HG03378 (cell line): ENCODE results near the gene GSTO1.
"Not testable (repeated sequence)": the region's sequence is repeated elsewhere in the genome, so short reads cannot be mapped to it uniquely, and the experiment has no call there.

Experiments
- ATAC-seq: cut with Tn5 transposase; IDR thresholded peaks from one replicate; pipeline ENCODE4 v1.9.1; 2021; ENCODE audit warnings: mild to moderate bottlenecking, moderate library complexity; ENCODE audit not compliant: unreplicated experiment

The GSTO1 gene

DNA sequence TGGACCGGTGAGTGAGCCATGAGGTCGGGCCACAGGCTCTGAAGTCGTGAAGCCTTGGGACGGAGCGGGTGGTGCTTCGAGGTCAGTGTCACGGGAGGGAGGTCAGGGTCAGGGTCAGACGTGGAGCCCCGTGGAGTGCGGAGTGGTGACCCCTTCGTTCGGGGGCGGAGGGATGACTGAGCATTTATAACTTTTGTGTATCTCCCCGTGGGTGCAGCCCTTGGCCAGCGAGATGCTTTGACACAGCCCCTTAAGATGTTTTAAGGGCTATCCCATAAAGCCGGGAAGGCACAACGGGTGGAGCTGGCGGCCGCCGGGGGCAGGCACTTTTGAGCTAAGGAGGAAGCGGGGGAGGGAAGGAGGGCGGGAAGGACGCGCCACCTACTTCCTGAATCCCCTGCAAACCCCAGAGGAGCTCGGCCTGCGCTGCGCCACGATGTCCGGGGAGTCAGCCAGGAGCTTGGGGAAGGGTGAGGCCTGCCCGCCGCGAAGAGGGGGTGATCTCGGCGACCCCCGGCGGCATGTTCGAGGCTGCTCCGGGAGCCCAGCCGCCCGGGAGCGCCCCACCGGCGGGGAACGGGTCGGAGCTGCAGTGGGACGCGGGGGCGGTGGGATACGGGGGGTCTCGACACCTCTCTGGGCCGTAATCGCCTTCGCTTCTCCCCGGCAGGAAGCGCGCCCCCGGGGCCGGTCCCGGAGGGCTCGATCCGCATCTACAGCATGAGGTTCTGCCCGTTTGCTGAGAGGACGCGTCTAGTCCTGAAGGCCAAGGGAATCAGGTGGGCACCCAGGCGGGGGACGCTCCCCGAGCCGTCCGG, at the start of gene GSTO1:
Gene GSTO1 (plus strand): TSS at position 400 of the 818 bp plus-strand sequence. CDS start 37 bp downstream, at position 437.
- peak; percentile 42 for ATAC-seq

DNA sequence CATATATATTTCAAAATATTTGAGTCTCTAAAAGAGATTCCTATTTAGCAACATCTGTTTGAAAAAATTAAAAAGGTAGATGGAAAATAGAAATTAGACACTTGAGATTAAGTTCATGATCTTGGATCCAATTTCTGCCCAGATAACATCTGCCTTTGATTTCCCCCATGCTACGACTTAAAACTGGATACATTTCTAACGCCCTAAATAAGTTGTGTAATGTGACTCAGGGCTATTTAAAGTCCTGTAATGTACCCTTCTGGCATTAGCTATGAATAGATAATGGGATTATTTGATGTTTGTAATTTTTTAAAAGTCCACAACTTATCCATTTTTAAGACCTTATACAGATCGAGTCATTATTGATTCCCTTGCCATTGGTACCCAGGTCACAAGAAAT, 46.0 kb upstream of the GSTO1 start:
- ATAC-seq = no peak

DNA sequence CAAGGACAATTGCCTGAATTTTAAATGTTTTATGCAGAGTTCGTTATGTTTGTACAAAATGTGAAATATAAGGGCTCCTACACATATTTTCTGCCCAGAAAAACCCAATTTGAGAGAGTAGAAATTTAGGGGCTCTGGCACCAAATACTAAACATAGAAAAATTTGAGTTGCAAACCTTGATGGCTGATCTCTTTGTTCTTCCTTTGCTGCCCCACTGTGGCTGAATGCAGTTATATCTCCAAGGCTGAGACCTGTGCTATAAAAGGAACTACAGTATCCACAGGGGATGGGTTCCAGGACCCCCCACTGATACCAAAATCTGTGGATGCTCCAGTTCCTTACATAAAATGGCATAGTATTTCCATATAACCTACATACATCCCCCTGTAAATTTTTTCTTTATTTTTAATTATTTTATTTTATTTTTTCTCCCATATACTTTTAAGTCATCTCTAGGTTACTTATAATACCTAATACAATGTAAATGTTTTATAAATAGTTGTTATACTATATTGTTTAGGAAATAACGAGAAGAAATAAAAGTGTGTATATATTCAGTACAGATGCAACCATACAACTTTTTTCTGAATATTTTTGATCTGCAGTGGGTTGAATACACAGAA, 45.0 kb upstream of the GSTO1 start:
- ATAC-seq = no peak

DNA sequence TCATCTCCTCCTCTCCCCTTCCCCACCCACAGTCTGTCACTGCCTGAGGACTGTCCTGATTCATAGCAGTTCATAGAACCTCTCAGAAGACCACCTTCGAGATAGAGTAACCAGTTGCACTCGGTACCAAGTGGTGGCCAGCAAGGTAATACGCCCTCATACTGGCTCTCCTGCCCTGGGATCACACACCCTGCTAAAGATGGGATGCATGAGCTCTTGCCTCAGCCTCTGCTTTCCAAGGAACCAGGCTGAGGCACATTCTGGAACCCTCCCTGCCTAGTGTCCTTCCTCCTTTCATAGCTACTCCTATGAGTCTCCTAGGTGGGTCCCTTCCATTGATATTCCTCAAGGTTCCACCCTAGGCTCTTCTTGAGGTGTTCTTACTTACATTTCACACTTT, 38.1 kb upstream of the GSTO1 start:
- ATAC-seq = no peak

DNA sequence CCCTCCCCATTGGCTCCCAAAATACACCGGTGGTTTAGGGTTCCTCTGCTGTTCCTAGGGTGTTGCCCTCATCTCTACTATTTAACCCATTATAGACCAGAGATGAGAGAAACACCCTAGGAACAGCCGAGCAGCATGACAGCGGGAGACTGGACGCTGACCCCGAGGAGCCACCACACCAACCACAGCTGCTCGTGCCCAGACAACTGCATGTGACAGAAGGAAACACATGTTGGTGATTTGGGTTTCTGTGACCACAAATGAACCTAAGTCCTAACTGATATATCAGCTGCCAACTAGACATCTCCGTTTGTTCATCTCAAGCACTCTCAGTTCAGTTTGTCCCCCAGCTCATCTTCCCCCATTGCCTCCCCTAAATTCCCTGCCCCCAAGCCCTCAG, 35.9 kb upstream of the GSTO1 start:
- no peak for ATAC-seq

DNA sequence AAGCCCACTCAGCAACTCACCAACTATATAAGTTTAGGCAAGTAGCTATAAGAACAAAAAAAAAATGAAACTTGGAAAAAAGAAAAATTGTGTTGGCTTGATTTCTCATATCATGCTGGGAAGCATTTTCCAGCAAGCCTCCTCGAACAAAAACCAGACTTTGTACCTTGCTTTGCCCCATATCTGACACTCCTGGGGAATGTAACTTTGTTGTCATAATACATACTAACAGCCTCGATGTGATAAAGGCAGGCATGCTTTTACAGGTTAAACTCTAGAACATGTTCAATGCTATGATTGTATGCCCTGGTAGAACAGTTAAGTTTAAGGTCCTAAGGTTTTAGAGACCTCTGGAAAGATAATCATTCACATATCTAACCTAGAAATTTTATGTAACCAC, 34.2 kb upstream of the GSTO1 start:
- no peak for ATAC-seq

DNA sequence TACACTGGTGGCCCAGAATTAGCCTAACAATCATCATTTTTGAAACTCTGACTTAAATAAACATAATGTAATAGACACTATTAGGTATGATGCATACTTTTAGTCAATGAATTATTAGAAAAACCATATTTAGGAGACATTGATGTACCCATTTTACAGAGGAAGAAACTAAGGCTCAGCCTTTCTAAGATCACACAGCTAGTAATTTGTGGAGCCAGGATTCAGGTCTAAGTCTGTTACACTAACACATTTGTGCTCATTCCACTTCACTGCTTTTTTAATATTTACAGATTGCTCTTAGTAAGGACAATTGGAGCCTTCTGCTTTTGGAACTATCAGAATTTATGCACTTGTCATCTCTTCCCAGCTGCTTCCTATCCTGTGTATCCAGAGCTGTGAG, 31.4 kb upstream of the GSTO1 start:
- no peak for ATAC-seq

DNA sequence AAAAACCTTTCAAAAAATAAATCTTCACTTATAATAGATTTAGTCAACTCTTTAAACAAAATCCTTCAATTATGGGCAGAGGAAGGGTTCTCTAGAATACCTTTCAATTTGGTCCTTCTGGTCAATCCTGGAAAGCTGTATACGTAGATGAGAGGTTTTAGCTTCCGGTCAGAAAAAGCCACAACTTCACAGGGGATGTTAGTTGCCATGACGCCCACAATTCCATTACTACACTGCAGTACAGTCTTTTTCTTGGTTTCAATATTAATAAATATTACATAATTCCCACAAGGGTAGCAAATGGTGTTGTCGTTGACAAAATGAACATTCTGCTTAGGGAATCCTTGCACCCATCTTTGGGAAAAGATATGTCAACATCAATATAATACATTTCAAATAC, 24.2 kb upstream of the GSTO1 start:
- no peak for ATAC-seq

DNA sequence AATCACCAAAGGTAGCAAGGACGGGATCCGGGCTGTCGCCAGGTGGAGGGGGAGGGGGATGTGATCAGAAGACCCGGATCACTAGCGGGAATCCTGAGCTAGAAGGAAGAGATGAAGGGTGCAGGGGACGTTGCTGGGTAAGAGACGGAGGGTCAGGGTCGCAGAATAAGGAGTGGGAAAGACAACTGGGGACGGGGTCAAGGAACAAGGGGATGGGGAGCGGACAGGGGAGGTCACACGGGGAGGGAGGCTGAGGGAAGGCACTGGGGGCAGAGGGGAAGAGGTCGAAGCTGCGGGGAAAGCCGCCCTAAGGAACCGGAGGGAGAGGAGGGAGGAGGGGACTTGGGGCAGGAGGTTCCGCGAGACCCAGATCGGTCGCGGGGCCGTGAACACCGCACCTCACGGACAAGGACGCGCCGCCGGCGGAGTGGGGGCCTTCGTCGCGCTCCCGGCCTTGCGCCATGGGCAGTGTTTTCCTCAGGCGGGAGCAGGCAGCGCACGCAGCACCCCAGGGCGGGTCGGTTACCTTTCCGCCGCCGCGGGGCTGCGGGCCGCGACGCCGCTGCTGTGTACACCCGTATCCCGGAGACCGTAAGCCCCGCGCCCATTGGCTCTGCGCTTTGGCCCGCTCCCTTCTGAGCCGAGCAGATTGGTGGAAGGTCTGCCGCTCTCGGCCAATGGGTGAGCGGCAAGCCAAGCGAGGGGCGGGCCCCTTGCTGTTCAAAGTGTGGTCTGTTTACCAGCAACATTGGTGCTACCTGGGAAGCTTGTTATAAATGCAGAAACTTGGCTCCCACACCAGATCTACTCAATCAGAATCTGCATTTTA, 22.7 kb upstream of the GSTO1 start, which contains the start of gene CFAP43:
Gene CFAP43 (minus strand): TSS at position 581 of the 829 bp plus-strand sequence. CDS start 118 bp downstream, at position 463.
- ATAC-seq = peak; percentile 100

DNA sequence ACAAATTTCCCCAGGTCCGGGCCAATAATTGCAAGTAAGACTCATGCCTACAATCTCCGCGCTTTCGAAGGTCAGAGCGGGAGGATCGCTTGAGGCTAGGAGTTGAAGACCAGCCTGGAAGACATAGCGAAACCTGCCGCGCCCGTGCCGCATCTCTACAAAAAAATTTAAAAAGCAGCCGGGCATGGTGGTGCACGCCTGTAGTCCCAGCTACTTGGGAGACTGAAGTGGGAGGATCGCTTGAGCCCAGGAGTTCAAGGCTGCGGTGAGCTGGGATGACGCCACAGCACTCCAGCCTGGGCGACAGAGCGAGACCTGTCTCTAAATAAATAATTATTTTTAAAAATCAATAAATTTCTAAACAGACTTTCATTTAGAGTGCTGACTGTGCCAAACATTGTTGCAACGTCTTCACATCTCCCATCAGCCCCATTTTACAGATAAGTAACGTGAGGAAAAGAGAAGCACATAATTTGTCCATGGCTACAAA, 22.0 kb upstream of the GSTO1 start:
- ATAC-seq = no peak

DNA sequence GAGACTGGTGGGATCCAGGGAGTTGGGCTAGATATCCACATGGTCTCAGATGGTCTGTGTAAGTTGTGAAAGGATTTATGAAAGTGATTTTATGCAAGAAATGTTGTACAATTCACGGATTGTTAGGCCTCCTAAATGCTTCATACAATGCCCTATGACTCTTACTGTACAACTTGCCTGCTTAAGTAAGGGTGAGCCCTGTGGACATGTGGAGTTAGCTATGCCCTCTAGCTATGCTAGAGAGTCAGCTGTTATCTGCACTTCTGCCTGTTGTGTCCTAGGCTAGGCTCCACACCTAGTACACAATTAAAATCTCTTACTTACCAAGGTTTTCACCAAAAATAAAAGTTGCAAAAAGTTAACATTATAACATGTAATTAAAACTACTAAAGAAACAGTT, 20.9 kb upstream of the GSTO1 start:
- ATAC-seq = no peak

DNA sequence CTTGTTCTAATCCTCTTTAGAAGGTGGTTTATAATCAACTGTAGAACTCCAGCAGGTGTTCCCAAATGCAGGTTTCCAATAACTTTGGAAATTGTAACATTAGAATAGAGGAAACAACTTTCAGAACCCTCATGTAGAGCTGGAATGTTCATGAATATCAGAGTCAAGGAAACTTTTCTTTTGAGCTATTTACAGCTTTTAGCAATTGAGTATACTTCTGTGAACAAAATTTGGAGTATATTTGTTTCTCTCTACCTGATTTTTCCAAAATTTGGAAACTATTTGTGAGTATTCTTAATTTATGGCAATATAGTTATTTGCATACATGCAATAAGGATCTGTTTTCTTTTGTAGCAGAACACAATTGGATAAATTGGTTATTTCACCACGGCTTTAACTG, 19.8 kb upstream of the GSTO1 start:
- ATAC-seq = no peak

DNA sequence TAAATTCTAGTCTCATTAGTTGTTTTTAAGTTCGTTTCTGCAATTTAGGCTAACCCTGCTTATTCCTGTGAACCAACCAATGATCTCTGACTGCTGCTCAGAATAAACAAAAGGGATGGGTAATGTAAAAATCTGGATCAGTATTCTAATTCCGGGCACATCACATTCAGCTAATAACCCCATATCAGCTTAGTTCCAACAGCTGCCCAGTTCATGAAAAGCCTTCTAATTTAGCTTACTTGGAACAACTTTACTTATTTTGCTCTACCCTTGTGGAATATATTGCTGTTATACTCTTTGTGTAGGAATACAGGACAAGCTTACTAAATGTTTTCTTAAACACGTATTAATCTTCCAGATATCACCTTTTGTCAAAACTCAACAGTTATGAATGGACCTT, 18.9 kb upstream of the GSTO1 start:
- no peak for ATAC-seq

DNA sequence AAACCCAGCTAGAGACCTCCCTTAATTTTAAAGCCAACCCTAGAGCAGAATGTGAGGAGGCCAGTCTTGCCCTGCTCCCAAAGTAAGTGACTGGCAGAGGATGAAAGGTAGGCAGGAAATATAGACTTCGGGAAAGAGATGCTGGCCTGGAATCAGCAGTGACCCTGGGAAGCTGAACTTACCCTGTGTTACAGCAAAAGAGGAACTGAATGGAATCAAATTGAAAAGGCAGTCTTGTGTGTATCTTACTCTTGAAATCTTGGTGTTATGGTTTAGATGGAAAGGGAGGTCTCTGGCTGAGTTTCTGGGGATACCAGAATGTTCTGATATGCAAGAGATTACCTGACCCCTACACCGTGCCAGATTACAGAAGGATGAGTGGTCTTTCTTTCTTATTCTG, 14.6 kb upstream of the GSTO1 start:
- ATAC-seq = no peak

DNA sequence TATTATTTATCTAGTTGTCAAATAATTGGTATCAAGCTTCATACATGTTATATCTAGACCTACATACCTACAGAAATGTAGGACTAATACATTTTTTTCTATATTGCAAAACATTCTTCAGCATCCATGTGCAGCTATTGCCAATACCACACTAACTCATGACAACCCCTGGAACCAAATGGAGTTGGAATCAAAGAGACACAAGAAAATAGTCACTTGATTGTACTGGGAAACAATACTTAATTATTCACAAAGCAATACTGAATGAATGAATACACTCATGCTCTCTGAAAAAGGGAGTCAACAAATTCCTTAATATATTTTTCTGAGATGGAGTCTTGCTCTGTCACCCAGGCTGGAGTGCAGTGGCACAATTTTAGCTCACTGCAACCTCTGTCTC, 12.1 kb upstream of the GSTO1 start:
- no peak for ATAC-seq

DNA sequence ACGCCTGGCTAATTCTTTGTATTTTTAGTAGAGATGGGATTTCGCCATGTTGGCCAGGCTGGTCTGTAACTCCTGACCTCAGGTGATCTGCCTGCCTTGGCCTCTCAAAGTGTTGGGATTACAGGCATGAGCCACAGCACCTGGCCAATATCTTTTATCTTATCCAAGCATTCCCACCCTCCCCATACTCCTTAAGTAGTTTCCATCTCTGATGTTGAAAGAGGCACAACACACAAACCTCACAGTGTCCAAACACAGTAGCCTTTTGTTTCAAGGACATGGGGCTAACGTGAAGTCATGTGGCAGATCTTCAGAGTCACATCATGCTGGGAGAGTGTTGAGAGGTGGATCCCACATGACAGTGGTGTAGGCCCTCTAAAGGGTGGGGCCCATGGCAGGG, 11.7 kb upstream of the GSTO1 start:
- ATAC-seq = not testable (repeated sequence)

DNA sequence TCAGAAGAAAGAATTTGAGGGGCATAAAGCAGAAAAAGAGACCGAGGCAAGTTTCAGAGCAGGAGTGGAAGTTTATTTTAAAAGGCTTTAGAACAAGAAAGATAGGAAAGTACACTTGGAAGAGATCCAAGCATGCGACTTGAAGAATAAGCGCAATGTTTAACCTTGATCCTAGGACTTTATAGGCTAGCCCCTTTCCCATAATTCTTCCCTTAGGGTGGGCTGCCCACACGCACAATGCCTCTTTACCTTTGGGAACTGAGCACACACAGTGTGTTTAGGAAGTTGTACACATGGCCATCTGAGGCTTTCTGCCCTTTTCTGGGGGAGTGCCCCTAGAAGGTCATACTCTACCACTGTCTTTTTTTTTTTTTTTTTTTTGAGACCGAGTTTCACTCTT, 11.2 kb upstream of the GSTO1 start:
- no peak for ATAC-seq

DNA sequence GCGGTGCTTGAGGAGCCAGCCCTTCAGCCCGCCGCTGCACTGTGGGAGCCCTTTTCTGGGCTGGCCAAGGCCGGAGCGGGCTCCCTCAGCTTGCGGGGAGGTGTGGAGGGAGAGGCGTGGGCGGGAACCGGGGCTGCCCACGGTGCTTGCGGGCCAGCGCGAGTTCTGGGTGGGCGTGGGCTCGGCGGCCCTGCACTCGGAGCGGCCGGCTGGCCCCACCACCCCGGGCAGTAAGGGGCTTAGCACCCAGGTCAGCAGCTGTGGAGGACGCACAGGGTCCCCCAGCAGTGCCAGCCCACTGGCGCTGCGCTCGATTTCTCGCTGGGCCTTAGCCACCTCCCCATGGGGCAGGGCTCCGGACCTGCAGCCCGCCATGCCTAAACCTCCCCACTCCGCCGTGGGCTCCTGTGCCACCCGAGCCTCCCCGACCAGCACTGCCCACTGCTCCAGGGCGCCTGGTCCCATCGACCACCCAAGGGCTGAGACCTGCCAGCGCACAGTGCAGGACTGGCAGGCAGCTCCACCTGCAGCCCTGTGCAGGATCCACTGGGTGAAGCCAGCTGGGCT, 9.5 kb upstream of the GSTO1 start:
- no peak for ATAC-seq

DNA sequence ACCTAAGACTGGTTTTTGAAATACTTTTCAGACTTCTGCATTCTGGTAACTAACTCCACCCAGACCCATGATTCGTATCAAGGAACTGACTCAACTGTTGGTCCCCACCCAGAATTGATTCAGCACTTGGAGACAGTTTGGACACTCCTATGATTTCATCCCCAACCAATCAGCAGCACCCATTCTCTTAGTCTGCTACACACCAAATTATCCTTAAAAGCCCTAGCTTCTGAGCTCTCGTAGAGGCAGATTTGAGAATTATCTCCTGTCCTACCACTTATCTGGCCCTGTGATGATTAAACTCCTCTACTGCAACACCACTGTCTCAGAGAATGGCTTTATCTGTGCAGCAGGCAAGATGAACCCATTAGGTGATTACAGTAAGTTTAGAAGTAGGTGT, 7.7 kb upstream of the GSTO1 start:
- ATAC-seq = no peak

DNA sequence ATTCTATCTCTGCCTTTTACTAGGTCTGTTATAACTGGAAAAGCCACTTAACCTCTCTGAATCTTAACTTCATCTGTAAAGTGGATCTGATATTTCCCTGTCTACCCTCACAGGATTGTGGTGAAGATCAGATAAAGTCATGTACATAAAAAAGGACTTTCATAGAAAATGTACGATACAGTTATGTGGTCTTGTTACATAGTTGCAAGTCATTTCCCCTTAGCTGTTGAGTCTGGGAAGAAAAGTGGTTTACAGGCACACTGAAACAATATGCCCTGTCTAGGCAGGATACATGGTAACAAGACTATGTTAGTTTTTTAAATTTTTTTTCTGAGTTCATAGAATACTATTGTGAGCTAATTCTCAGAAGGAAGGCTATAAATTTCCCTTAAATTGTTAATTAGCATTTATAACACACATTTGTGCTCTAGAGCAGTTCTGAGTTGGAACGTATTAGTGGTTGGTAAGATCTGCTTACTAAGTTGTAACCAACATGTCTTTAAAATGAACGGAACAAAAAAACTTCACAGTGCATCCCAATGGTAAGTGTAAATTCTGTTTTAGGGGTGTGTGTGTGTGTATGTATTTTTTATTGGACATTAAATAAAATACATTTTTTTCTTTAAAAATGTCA, 7.1 kb upstream of the GSTO1 start:
- ATAC-seq = no peak

DNA sequence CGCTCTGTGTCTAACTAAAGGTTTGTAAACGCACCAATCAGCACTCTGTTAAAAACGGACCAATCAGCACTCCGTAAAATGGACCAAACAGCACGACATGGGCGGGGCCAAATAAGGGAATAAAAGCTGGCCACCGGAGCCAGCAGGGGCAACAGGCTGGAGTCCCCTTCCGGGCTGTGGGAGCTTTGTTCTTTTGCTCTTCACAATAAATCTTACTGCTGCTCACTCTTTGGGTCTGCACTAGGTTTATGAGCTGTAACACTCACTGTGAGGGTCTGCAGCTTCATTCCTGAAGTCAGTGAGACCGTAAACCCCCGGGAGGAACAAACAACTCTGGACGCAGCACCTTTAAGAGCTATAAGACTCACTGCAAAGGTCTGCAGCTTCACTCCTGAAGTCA, 5.8 kb upstream of the GSTO1 start:
- not testable (repeated sequence) for ATAC-seq
